Left ventricle myocardium inferior (tissue), 1 donor: ENCODE results near the gene MEIS2. TPM values are rescaled to one million over a fixed set of nuclear protein-coding genes. Genes with fewer than 3 reads are reported as not detected.

Source experiments
- DNase-seq: peaks from one replicate; pipeline ENCODE4 v3.0.0-alpha.2; 2020
- H3K27ac ChIP-seq: fragments of 200-600 bp; replicated peaks from 2 replicates; pipeline ENCODE4 v1.8.0; 2021
- H3K27me3 ChIP-seq: fragments of 200-600 bp; 2 replicates; pipeline ENCODE4 v1.8.0; 2021; ENCODE audit warnings: low read depth
- H3K36me3 ChIP-seq: fragments of 200-600 bp; 2 replicates; pipeline ENCODE4 v1.8.0; 2021
- H3K4me1 ChIP-seq: fragments of 200-600 bp; 2 replicates; pipeline ENCODE4 v1.8.0; 2021
- H3K4me3 ChIP-seq: fragments of 200-600 bp; 2 replicates; pipeline ENCODE4 v1.8.0; 2021; ENCODE audit warnings: mild to moderate bottlenecking, moderate library complexity
- H3K9me3 ChIP-seq: fragments of 200-600 bp; replicated peaks from 2 replicates; pipeline ENCODE4 v1.8.0; 2021
- CTCF ChIP-seq: fragments of 200-600 bp; IDR thresholded peaks from 2 replicates; pipeline ENCODE4 v1.8.0; 2021; ENCODE audit warnings: antibody characterized with exemption, mild to moderate bottlenecking, borderline replicate concordance
- intact Hi-C: fragments of 100-400 bp; cut with micrococcal nuclease; formaldehyde crosslinking; loops from one replicate; pipeline ENCODE4 v1.11.0; 2022
- long read RNA-seq: library from polyadenylated mRNA; unstranded; transcript quantifications from one replicate; pipeline ENCODE4 v2.0.0, GENCODE V29; 2021
- total RNA-seq: library from RNA; stranded (reverse); fragmentation: NEBNext Ultra II Directional; extraction: Animal tissue kit (Norgen Biotek cat#: 25700); gene quantifications from one replicate; pipeline ENCODE4 v1.2.1, GENCODE V29; 2021
- donor health status: DM: no; HTN: yes; CAD: no; lungs with severe emphysema.

Gene MEIS2
- total RNA-seq = 36.0 TPM
- long read RNA-seq, full-length matches to known transcripts = 8 of 25 reads
- long read RNA-seq, partial matches to known transcripts = 8 of 25 reads
- long read RNA-seq, other reads (novel, unspliced or antisense) = 9 of 25 reads

- peaks cover 56% of the 10 kb centered on the region for H3K27me3 ChIP-seq
- no peak for TF ChIP-seq CTCF
- intact Hi-C loops = no loop called here
- H3K4me1 ChIP-seq = peaks cover 74% of the 10 kb centered on the region
- no peaks in the 10 kb centered on the region for H3K36me3 ChIP-seq
- DNase-seq = peak; percentile 94
- H3K9me3 ChIP-seq = no peaks in the 10 kb centered on the region
- peak within 1 kb of the TSS; percentile 97 for H3K27ac ChIP-seq
- H3K4me3 ChIP-seq = peak within 1 kb of the TSS; percentile 76
Observed at GRCh38 chr15:37100109-37100965, at the start of gene MEIS2. Gene MEIS2, minus strand, starts transcription at chr15:37100549. Its CDS starts 1,083 bp downstream, at chr15:37099466.

GRCh38 chr15:37149146-37149545 is 48.8 kb upstream of the MEIS2 start:
- Histone ChIP-seq H3K27me3 (no peaks in the 10 kb centered on the region), H3K4me3 (no peak overlapping the region), H3K27ac (no peak overlapping the region), H3K4me1 (no peaks in the 10 kb centered on the region), H3K36me3 (no peaks in the 10 kb centered on the region), H3K9me3 (no peaks in the 10 kb centered on the region)
- DNase-seq = no peak
- intact Hi-C loops = no loop called here
- TF ChIP-seq CTCF = no peak

GRCh38 chr15:37148714-37149113 is 48.4 kb upstream of the MEIS2 start:
- H3K36me3 ChIP-seq = no peaks in the 10 kb centered on the region
- intact Hi-C loops = no loop called here
- H3K4me3 ChIP-seq = no peak overlapping the region
- H3K9me3 ChIP-seq = no peaks in the 10 kb centered on the region
- H3K27me3 ChIP-seq = no peaks in the 10 kb centered on the region
- H3K4me1 ChIP-seq = no peaks in the 10 kb centered on the region
- no peak for DNase-seq
- TF ChIP-seq CTCF = no peak
- H3K27ac ChIP-seq = no peak overlapping the region

GRCh38 chr15:37143351-37143750 is 43.0 kb upstream of the MEIS2 start:
- Histone ChIP-seq H3K4me3 (no peak overlapping the region), H3K27me3 (no peaks in the 10 kb centered on the region), H3K9me3 (no peaks in the 10 kb centered on the region), H3K4me1 (no peaks in the 10 kb centered on the region), H3K36me3 (no peaks in the 10 kb centered on the region), H3K27ac (no peak overlapping the region)
- TF ChIP-seq CTCF = no peak
- no peak for DNase-seq
- intact Hi-C loops = no loop called here

GRCh38 chr15:37142371-37142770 is 42.0 kb upstream of the MEIS2 start:
- intact Hi-C loops = no loop called here
- no peak overlapping the region for H3K4me3 ChIP-seq
- no peaks in the 10 kb centered on the region for H3K4me1 ChIP-seq
- DNase-seq = no peak
- no peaks in the 10 kb centered on the region for H3K9me3 ChIP-seq
- TF ChIP-seq CTCF = no peak
- no peaks in the 10 kb centered on the region for H3K36me3 ChIP-seq
- H3K27me3 ChIP-seq = no peaks in the 10 kb centered on the region
- no peak overlapping the region for H3K27ac ChIP-seq
